ENCODE data around the gene BEST4.

DNA sequence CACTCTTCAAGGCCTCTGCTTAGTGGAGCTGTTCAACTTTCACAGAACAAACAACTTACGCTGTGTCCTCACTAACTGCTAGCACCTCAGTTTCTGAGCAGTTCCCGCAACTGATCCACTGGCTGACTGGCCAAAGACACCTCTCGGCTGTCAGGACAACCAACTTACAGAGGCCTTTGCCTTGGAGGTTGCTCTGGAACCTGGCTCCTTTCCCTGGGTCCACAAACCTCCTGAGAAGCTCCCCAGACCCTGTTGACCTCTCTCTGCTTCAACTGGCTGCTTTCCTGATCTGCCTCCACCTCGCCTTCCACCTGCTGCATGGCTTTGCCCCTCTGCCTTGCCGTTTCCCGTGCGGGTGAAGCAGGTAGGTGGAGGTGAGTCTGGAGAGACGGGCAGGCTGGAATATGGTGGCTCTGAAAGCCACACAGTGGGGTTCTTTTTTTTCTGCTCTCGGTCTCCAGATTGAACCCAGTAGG lies 33.3 kb upstream of the BEST4 start:
- TF ChIP-seq, protein P1, sequence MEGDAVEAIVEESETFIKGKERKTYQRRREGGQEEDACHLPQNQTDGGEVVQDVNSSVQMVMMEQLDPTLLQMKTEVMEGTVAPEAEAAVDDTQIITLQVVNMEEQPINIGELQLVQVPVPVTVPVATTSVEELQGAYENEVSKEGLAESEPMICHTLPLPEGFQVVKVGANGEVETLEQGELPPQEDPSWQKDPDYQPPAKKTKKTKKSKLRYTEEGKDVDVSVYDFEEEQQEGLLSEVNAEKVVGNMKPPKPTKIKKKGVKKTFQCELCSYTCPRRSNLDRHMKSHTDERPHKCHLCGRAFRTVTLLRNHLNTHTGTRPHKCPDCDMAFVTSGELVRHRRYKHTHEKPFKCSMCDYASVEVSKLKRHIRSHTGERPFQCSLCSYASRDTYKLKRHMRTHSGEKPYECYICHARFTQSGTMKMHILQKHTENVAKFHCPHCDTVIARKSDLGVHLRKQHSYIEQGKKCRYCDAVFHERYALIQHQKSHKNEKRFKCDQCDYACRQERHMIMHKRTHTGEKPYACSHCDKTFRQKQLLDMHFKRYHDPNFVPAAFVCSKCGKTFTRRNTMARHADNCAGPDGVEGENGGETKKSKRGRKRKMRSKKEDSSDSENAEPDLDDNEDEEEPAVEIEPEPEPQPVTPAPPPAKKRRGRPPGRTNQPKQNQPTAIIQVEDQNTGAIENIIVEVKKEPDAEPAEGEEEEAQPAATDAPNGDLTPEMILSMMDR (conservative IDR thresholded peaks at IDR 0.05 in 1 of 2, IDR thresholded peaks at IDR 0.05 in 1 of 2; ENCODE audit: extremely low read depth in 1 of 2, insufficient read depth in 1 of 2, low read depth in 1 of 2, low read length in 2 of 2), result no peak
- no peak for TF ChIP-seq EZH2 (IDR thresholded peaks at IDR 0.05; ENCODE audit: borderline replicate concordance, low read length)

All from mammary epithelial cell (primary cell).